Nephron progenitor cell (in vitro differentiated cells): ENCODE measurements around the gene SLC38A1.
"Not testable (repeated sequence)": the region's sequence is repeated elsewhere in the genome, so short reads cannot be mapped to it uniquely, and the experiment has no call there.

ENCODE experiments used
- DNase-seq: peaks from one replicate; pipeline ENCODE4 v3.0.0; 2021
- H3K27ac Mint-ChIP-seq: 2 replicates; pipeline ENCODE4 v1.8.0; 2021; ENCODE audit warnings: mild to moderate bottlenecking, moderate library complexity, mixed read lengths
- H3K27me3 Mint-ChIP-seq: 2 replicates; pipeline ENCODE4 v1.8.0; 2021; ENCODE audit warnings: mild to moderate bottlenecking, low read depth, mixed read lengths; ENCODE audit not compliant: poor library complexity
- H3K36me3 Mint-ChIP-seq: 2 replicates; pipeline ENCODE4 v1.8.0; 2021; ENCODE audit warnings: low read depth, mixed read lengths
- H3K4me1 Mint-ChIP-seq: 2 replicates; pipeline ENCODE4 v1.8.0; 2021; ENCODE audit warnings: mixed read lengths
- H3K4me3 Mint-ChIP-seq: 2 replicates; pipeline ENCODE4 v1.8.0; 2021; ENCODE audit warnings: mild to moderate bottlenecking, moderate library complexity, mixed read lengths
- H3K9me3 Mint-ChIP-seq: 2 replicates; pipeline ENCODE4 v1.8.0; 2021; ENCODE audit warnings: mild to moderate bottlenecking, moderate library complexity, mixed read lengths
- TF ChIP-seq, protein P1 (sequence below): fragments of 200-600 bp; sonication (generic); IDR thresholded peaks from 2 replicates; pipeline ENCODE4 v1.5.0; 2021; ENCODE audit warnings: antibody characterized with exemption

Gene SLC38A1

DNA sequence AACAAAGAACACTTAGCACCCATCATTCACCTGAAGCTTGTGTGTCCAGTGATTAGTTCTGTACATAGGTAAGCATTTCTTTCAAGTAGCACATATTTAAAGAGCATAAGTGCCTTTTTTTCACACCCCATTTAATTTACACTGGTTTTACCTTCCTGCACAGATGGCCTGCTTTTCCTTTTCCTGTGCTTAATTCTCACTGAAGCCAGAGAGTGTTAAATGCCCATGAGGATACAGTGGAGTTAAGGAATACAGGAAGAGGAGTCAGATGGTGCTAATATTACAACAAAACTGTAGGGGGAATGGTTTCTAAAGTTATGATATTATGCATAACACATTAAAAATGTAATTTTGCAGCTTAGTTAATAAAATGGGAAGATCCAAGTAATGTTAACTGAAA lies 31.0 kb upstream of the SLC38A1 start:
- Mint-ChIP-seq H3K4me3 (no peak overlapping the region), H3K27me3 (peaks cover 5% of the 10 kb centered on the region), H3K4me1 (no peaks in the 10 kb centered on the region), H3K9me3 (peaks cover 2% of the 10 kb centered on the region), H3K36me3 (no peaks in the 10 kb centered on the region), H3K27ac (no peak overlapping the region)
- TF ChIP-seq, protein P1, sequence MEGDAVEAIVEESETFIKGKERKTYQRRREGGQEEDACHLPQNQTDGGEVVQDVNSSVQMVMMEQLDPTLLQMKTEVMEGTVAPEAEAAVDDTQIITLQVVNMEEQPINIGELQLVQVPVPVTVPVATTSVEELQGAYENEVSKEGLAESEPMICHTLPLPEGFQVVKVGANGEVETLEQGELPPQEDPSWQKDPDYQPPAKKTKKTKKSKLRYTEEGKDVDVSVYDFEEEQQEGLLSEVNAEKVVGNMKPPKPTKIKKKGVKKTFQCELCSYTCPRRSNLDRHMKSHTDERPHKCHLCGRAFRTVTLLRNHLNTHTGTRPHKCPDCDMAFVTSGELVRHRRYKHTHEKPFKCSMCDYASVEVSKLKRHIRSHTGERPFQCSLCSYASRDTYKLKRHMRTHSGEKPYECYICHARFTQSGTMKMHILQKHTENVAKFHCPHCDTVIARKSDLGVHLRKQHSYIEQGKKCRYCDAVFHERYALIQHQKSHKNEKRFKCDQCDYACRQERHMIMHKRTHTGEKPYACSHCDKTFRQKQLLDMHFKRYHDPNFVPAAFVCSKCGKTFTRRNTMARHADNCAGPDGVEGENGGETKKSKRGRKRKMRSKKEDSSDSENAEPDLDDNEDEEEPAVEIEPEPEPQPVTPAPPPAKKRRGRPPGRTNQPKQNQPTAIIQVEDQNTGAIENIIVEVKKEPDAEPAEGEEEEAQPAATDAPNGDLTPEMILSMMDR, result no peak
- no peak for DNase-seq

DNA sequence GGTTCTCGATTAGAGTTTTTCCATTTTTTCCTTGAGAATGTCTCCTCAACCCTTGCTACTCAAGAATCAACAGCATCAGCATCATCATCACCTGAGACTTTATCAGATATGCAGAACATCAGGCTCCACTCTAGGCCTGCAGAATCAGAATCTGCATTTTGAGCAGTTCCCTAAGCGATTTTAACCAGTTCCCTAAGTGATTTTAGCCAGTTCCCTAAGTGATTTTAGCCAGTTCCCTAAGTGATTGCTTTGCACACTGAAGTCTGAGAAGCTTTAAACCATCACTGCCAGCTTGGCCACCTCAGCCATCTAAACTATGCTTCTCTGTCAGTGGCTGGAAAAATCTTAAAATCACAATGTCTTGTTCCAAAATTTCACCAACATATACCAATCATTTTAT lies 29.4 kb upstream of the SLC38A1 start:
- no peak overlapping the region for H3K4me3 Mint-ChIP-seq
- H3K4me1 Mint-ChIP-seq, result no peaks in the 10 kb centered on the region
- H3K36me3 Mint-ChIP-seq, result no peaks in the 10 kb centered on the region
- H3K27me3 Mint-ChIP-seq, result peaks cover 16% of the 10 kb centered on the region
- TF ChIP-seq, protein P1, result no peak
- no peak overlapping the region for H3K27ac Mint-ChIP-seq
- no peak for DNase-seq
- H3K9me3 Mint-ChIP-seq, result peaks cover 4% of the 10 kb centered on the region

DNA sequence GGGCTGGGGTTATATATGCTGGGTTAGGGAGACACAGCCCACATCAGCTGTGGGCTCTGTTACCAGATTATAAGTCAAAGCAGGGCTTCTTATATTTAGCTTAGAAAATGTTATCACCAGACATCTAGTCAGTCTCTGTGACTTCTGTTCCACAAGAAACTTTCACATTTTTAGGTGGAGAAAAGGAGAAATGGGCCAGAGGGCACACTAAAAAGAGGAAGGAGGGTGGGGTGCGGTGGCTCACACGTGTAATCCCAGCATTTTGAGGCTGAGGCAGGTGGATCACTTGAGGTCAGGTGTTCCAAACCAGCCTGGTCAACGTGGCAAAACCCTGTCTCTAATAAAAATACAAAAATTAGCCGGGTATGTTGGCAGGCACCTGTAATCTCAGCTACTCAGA lies 28.0 kb upstream of the SLC38A1 start:
- Mint-ChIP-seq H3K4me1 (no peaks in the 10 kb centered on the region), H3K27ac (no peak overlapping the region), H3K36me3 (no peaks in the 10 kb centered on the region), H3K9me3 (peaks cover 10% of the 10 kb centered on the region), H3K27me3 (peaks cover 16% of the 10 kb centered on the region), H3K4me3 (no peak overlapping the region)
- TF ChIP-seq, protein P1, result no peak
- DNase-seq, result no peak

DNA sequence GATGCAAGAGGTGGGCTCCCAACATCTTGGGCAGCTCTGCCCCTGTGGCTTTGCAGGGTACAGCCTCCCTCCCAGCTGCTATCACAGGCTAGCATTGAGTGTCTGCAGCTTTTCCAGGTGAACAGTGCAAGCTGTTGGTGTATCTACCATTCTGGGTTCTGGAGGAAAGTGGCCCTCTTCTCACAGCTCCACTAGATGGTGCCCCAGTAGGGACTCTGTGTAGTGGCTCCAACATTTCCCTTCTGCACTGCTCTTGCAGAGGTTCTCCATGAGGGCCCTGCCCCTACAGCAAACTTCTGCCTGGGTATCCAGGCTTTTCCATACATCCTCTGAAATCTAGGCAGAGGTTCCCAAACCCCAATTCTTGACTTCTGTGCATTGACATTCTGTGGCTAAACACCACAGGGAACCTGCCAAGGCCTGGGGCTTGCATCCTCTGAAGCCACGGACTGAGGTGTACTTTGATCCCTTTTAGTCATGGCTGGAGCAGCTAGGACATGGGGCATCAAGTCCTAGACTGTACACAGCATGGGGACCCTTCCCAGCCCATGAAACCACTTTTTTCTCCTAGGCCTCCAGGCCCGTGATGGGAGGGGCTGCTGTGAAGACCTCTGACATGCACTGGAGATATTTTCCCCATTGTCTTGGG lies 24.0 kb upstream of the SLC38A1 start:
- peaks cover 16% of the 10 kb centered on the region for H3K27me3 Mint-ChIP-seq

DNA sequence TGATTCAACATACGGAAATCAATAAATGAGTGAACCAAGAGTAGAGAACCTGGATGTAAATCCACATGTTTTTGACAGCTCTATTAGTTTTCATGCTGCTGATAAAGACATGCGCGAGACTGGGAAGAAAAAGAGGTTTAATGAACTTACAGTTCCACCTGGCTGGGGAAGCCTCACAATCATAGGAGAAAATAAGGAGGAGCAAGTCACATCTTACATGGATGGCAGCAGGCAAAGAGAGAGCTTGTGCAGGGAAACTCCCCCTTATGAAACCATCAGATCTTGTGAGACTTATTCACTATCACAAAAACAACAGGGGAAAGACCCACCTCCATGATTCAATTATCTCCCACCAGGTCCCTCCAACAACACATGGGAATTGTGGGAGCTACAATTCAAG lies 23.1 kb upstream of the SLC38A1 start:
- H3K36me3 Mint-ChIP-seq, H3K4me1 Mint-ChIP-seq, DNase-seq, H3K4me3 Mint-ChIP-seq, H3K27ac Mint-ChIP-seq: not testable (repeated sequence)
- peaks cover 19% of the 10 kb centered on the region for H3K27me3 Mint-ChIP-seq
- H3K9me3 Mint-ChIP-seq, result peaks cover 51% of the 10 kb centered on the region

More for the DNA sequence above, 24.0 kb upstream of the SLC38A1 start:
- DNase-seq, result no peak
- TF ChIP-seq, protein P1, result no peak
- H3K4me3 Mint-ChIP-seq, result no peak overlapping the region
- no peak overlapping the region for H3K27ac Mint-ChIP-seq
- no peaks in the 10 kb centered on the region for H3K4me1 Mint-ChIP-seq
- peaks cover 42% of the 10 kb centered on the region for H3K9me3 Mint-ChIP-seq
- H3K36me3 Mint-ChIP-seq, result no peaks in the 10 kb centered on the region

DNA sequence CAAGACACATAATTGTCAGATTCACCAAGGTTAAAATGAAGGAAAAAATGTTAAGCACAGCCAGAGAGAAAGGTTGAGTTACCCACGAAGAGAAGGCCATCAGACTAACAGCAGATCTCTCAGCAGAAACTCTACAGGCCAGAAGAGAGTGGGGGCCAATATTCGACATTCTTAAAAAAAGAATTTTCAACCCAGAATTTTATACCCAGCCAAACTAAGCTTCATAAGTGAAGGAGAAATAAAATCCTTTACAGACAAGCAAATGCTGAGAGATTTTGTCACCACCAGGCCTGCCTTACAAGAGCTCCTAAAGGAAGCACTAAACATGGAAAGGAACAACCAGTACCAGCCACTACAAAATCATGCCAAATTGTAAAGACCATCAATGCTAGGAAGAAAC lies 16.3 kb upstream of the SLC38A1 start:
- Mint-ChIP-seq H3K9me3 (peaks cover 81% of the 10 kb centered on the region), H3K36me3 (peaks cover 19% of the 10 kb centered on the region)
- not testable (repeated sequence) for H3K4me3 Mint-ChIP-seq, H3K27me3 Mint-ChIP-seq, H3K4me1 Mint-ChIP-seq, DNase-seq, H3K27ac Mint-ChIP-seq

DNA sequence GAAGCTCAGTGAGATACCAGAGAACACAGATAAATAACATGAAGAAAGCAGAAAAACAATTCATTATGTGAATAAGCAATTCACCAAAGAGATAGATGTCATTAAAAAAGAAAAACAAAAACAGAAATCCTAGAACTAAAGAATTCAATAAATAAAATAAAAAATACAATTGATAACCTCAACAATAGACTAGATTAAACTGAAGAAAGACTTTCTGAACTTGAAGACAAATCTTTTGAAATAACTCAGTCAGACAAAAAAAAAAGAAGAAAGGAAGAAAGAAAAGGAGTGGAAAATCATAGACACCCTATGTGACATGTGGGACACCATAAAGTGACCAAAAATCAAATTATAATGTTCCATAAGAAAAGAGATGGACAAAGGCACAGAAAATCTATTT lies 14.0 kb upstream of the SLC38A1 start:
- H3K36me3 Mint-ChIP-seq, result peaks cover 26% of the 10 kb centered on the region
- H3K27me3 Mint-ChIP-seq, result peaks cover 12% of the 10 kb centered on the region
- H3K4me3 Mint-ChIP-seq, result no peak overlapping the region
- no peaks in the 10 kb centered on the region for H3K4me1 Mint-ChIP-seq
- DNase-seq, result no peak
- H3K9me3 Mint-ChIP-seq, result peaks cover 61% of the 10 kb centered on the region
- TF ChIP-seq, protein P1, result no peak
- H3K27ac Mint-ChIP-seq, result no peak overlapping the region
